CD14-positive monocyte (primary cell): ENCODE data around the gene ASIC2. TPM values are rescaled to one million over a fixed set of nuclear protein-coding genes. Genes with fewer than 3 reads are reported as not detected.

Experiments used
- DNase-seq, 3 donors: peaks; one replicate each; pipeline ENCODE4 v3.0.0-alpha.2; 2011 to 2022
- H2AFZ ChIP-seq: 2 replicates; pipeline ENCODE4 v1.6.0; 2012; ENCODE audit warnings: mild to moderate bottlenecking, low read depth, low read length, inconsistent platforms; ENCODE audit not compliant: insufficient read depth, poor library complexity, severe bottlenecking
- H3K27ac ChIP-seq, 2 donors: 1 replicate in 1 of 2; 2 replicates in 1 of 2; pipeline ENCODE4 v1.5.1; 2012 to 2013; ENCODE audit warnings: low read length in 2 of 2, control low read depth in 1 of 2, inconsistent platforms in 1 of 2, low read depth in 1 of 2, mild to moderate bottlenecking in 1 of 2
- H3K27me3 ChIP-seq, 2 donors: one replicate each; pipeline versions ENCODE4 v1.6.0 to v1.6.1; 2011 to 2013; ENCODE audit warnings: low read length in 2 of 2; ENCODE audit not compliant: control insufficient read depth in 2 of 2, insufficient read depth in 2 of 2
- H3K36me3 ChIP-seq, 2 donors: replicated peaks in 1 of 2; 1 replicate in 1 of 2; 2 replicates in 1 of 2; pipeline versions ENCODE4 v1.5.1 to v1.6.1; 2012 to 2013; ENCODE audit warnings: low read length in 2 of 2, control low read depth in 1 of 2, inconsistent platforms in 1 of 2, mild to moderate bottlenecking in 1 of 2; ENCODE audit not compliant: insufficient read depth in 2 of 2, control insufficient read depth in 1 of 2
- H3K4me1 ChIP-seq, 2 donors: 1 replicate in 1 of 2; 2 replicates in 1 of 2; pipeline versions ENCODE4 v1.5.1 to v1.6.1; 2012 to 2013; ENCODE audit warnings: low read length in 2 of 2, control low read depth in 1 of 2, inconsistent platforms in 1 of 2, mild to moderate bottlenecking in 1 of 2, moderate library complexity in 1 of 2; ENCODE audit not compliant: insufficient read depth in 2 of 2, control insufficient read depth in 1 of 2
- H3K4me2 ChIP-seq: replicated peaks from 2 replicates; pipeline ENCODE3; 2012; ENCODE audit warnings: low read length, moderate library complexity, mild to moderate bottlenecking; ENCODE audit not compliant: poor library complexity, severe bottlenecking; ENCODE audit errors: extremely low read depth
- H3K4me3 ChIP-seq, 3 experiments: fragments of 200-600 bp in 1 of 3; sonication (generic) in 1 of 3; replicated peaks in 1 of 3; 1 replicate in 2 of 3; 2 replicates in 1 of 3; pipeline ENCODE4 v1.5.1; 2011 to 2013; ENCODE audit warnings: low read length in 3 of 3, mild to moderate bottlenecking in 3 of 3, control low read depth in 2 of 3, low read depth in 2 of 3, inconsistent platforms in 1 of 3, moderate library complexity in 1 of 3
- H3K79me2 ChIP-seq: 2 replicates; pipeline ENCODE4 v1.6.0; 2012; ENCODE audit warnings: mild to moderate bottlenecking, control low read depth, inconsistent platforms, low read length, moderate library complexity; ENCODE audit not compliant: insufficient read depth
- H3K9ac ChIP-seq: 2 replicates; pipeline ENCODE4 v1.6.0; 2017; ENCODE audit warnings: low read length, mild to moderate bottlenecking; ENCODE audit not compliant: insufficient read depth, poor library complexity, severe bottlenecking
- H3K9me3 ChIP-seq, 2 donors: replicated peaks in 1 of 2; 1 replicate in 1 of 2; 2 replicates in 1 of 2; pipeline versions ENCODE4 v1.5.1 to v1.6.1; 2012 to 2013; ENCODE audit warnings: low read length in 2 of 2, control low read depth in 1 of 2; ENCODE audit not compliant: control insufficient read depth in 1 of 2, insufficient read depth in 1 of 2
- H4K20me1 ChIP-seq: 2 replicates; pipeline ENCODE4 v1.6.0; 2012; ENCODE audit warnings: mild to moderate bottlenecking, low read length, control low read depth, moderate library complexity; ENCODE audit not compliant: insufficient read depth
- H3K27ac Mint-ChIP-seq, 7 donors: one replicate each; pipeline ENCODE4 v1.8.0; 2020; ENCODE audit warnings: mild to moderate bottlenecking in 7 of 7, mixed read lengths in 7 of 7, moderate library complexity in 6 of 7, inconsistent platforms in 2 of 7
- H3K27me3 Mint-ChIP-seq, 3 donors: one replicate each; pipeline ENCODE4 v1.8.0; 2021 to 2022; ENCODE audit warnings: low read depth in 3 of 3, mild to moderate bottlenecking in 3 of 3, mixed read lengths in 3 of 3, moderate library complexity in 3 of 3, inconsistent platforms in 1 of 3
- H3K36me3 Mint-ChIP-seq, 2 donors: one replicate each; pipeline ENCODE4 v1.8.0; 2020; ENCODE audit warnings: mixed read lengths in 2 of 2, inconsistent platforms in 1 of 2, mild to moderate bottlenecking in 1 of 2
- H3K4me1 Mint-ChIP-seq: one replicate; pipeline ENCODE4 v1.8.0; 2020; ENCODE audit warnings: mild to moderate bottlenecking, mixed read lengths
- H3K4me3 Mint-ChIP-seq, 2 donors: one replicate each; pipeline ENCODE4 v1.8.0; 2020; ENCODE audit warnings: mild to moderate bottlenecking in 2 of 2, mixed read lengths in 2 of 2, moderate library complexity in 1 of 2
- H3K9me3 Mint-ChIP-seq, 7 donors: one replicate each; pipeline ENCODE4 v1.8.0; 2020 to 2022; ENCODE audit warnings: mixed read lengths in 7 of 7, mild to moderate bottlenecking in 6 of 7, moderate library complexity in 6 of 7, inconsistent platforms in 2 of 7
- WGBS: methylation state at CpG from one replicate; pipeline ENCODE4 v1.1.5; 2013; ENCODE audit warnings: missing lambda C conversion rate; ENCODE audit not compliant: insufficient coverage; 5-methylcytosine and 5-hydroxymethylcytosine counted together
- intact Hi-C, 2 donors: fragments of 100-400 bp; cut with micrococcal nuclease; formaldehyde crosslinking; loops; one replicate each; pipeline versions ENCODE4 v1.15.0 to v1.15.1; 2023
- polyA plus RNA-seq, 3 donors: library from polyadenylated mRNA; depleted of rRNA in 1 of 3; unstranded in 2 of 3; stranded (reverse) in 1 of 3; fragments of 300-500 nt in 2 of 3; fragments of >200 nt in 1 of 3; fragmentation: Illumina TruSeq in 2 of 3; gene quantifications; 1 replicate in 2 of 3; 2 replicates in 1 of 3; pipeline ENCODE4 v1.2.3, GENCODE V29; 2012 to 2021
- TF ChIP-seq, protein P1 (sequence below): fragments of 200-600 bp; IDR thresholded peaks from one replicate; pipeline ENCODE4 v1.8.0; 2022; ENCODE audit warnings: antibody characterized with exemption, mild to moderate bottlenecking

The ASIC2 gene
- polyA plus RNA-seq, 3 donors, result not detected

DNA sequence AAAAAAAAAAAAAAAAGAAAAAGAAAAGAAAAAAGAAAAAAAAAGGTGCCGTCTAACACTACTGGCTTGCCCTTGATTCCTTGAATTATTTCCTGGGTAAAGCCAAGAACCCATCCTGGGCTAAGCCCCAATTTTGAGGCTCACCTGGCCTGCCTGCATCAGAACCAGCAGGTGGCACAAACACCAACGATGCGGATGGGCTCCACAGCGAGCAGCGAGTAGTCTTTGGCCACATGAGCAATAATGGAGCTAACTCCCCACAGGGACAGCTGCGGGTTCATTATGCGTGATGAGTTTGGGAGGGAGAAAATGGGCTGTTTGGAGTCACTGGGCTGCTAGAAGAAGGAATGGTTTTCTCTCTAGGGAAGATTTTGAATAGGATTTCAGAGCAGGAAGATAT lies 91.1 kb downstream of the ASIC2 start:
- no peak overlapping the region for H3K4me3 Mint-ChIP-seq
- no peaks in the 10 kb centered on the region for H3K9me3 Mint-ChIP-seq
- no peaks in the 10 kb centered on the region for H3K4me1 Mint-ChIP-seq
- H3K4me2 ChIP-seq, result no peak overlapping the region
- H3K27ac ChIP-seq, result no peak overlapping the region
- TF ChIP-seq, protein P1, sequence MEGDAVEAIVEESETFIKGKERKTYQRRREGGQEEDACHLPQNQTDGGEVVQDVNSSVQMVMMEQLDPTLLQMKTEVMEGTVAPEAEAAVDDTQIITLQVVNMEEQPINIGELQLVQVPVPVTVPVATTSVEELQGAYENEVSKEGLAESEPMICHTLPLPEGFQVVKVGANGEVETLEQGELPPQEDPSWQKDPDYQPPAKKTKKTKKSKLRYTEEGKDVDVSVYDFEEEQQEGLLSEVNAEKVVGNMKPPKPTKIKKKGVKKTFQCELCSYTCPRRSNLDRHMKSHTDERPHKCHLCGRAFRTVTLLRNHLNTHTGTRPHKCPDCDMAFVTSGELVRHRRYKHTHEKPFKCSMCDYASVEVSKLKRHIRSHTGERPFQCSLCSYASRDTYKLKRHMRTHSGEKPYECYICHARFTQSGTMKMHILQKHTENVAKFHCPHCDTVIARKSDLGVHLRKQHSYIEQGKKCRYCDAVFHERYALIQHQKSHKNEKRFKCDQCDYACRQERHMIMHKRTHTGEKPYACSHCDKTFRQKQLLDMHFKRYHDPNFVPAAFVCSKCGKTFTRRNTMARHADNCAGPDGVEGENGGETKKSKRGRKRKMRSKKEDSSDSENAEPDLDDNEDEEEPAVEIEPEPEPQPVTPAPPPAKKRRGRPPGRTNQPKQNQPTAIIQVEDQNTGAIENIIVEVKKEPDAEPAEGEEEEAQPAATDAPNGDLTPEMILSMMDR, result no peak
- peaks cover 2 to 4% (median 4%) of the 10 kb centered on the region in 3 donors for H3K27me3 Mint-ChIP-seq
- no peaks in the 10 kb centered on the region for H4K20me1 ChIP-seq
- no peaks in the 10 kb centered on the region for H3K4me1 ChIP-seq
- no peaks in the 10 kb centered on the region for H3K36me3 Mint-ChIP-seq
- H3K79me2 ChIP-seq, result no peaks in the 10 kb centered on the region
- H3K9ac ChIP-seq, result no peak overlapping the region
- no peaks in the 10 kb centered on the region for H3K27me3 ChIP-seq
- WGBS, result 89% methylated on average over 1 of the region's 7 CpGs
- H3K9me3 ChIP-seq, result no peaks in the 10 kb centered on the region
- H3K27ac Mint-ChIP-seq, result no peak overlapping the region
- intact Hi-C loops, result no loop called here
- no peak overlapping the region for H3K4me3 ChIP-seq
- no peak overlapping the region for H2AFZ ChIP-seq
- no peaks in the 10 kb centered on the region for H3K36me3 ChIP-seq
- DNase-seq, result no peak

DNA sequence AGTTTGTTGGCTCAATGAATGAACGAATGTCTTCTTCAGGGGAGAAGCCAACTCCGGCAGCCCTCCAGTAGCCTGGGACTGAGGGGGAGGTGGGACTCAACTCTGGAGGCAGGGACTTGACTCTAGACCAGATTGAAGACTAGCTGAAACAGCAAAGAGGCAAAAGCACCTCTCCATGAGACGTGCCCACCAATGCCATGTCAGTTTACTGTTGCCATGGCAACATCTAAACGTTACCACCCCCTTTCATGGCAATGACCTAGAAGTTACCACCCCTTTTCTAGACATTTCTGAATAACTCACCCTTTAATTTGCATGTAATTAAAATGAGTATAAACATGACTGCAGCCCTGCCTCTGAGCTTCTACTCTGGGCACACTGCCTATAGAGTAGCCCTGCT lies 91.8 kb downstream of the ASIC2 start:
- no peaks in the 10 kb centered on the region for H3K9me3 ChIP-seq
- TF ChIP-seq, protein P1, result no peak
- no peaks in the 10 kb centered on the region for H3K79me2 ChIP-seq
- H3K4me1 ChIP-seq, result no peaks in the 10 kb centered on the region
- Mint-ChIP-seq H3K27ac (no peak overlapping the region), H3K27me3 (peaks cover 2 to 5% (median 4%) of the 10 kb centered on the region in 3 donors), H3K4me3 (no peak overlapping the region), H3K4me1 (no peaks in the 10 kb centered on the region), H3K36me3 (no peaks in the 10 kb centered on the region), H3K9me3 (no peaks in the 10 kb centered on the region)
- DNase-seq, result no peak
- no peaks in the 10 kb centered on the region for H3K36me3 ChIP-seq
- no peak overlapping the region for H2AFZ ChIP-seq
- intact Hi-C loops, result no loop called here
- H3K27me3 ChIP-seq, result no peaks in the 10 kb centered on the region
- no peak overlapping the region for H3K4me2 ChIP-seq
- no peaks in the 10 kb centered on the region for H4K20me1 ChIP-seq
- WGBS, result 56% methylated on average over 2 of the region's 4 CpGs
- no peak overlapping the region for H3K4me3 ChIP-seq
- no peak overlapping the region for H3K27ac ChIP-seq
- no peak overlapping the region for H3K9ac ChIP-seq
